Measurements from ENCODE around the gene EPHA8. TPM values are rescaled to one million over a fixed set of nuclear protein-coding genes. Genes with fewer than 3 reads are reported as not detected.

The EPHA8 gene
- total RNA-seq = not detected in 2 replicates

GRCh38 chr1:22562584-22563583, at the start of gene EPHA8:
Gene EPHA8, plus strand, starts transcription at chr1:22563489. Its CDS starts 147 bp downstream, at chr1:22563636.
- no peak for DNase-seq (ENCODE audit: low read depth in 2 of 2)

- DNase-seq (ENCODE audit: low read depth in 2 of 2) = no peak
Measured at GRCh38 chr1:22516906-22517571, 46.2 kb upstream of the EPHA8 start.

GRCh38 chr1:22517956-22518355, 45.3 kb upstream of the EPHA8 start:
- DNase-seq (ENCODE audit: low read depth in 2 of 2) = peak; percentile 31 to 34

- DNase-seq (ENCODE audit: low read depth in 2 of 2) = no peak
Measured at GRCh38 chr1:22518379-22518778, 44.9 kb upstream of the EPHA8 start.

- no peak for DNase-seq (ENCODE audit: low read depth in 2 of 2)
Measured at GRCh38 chr1:22520871-22521270, 42.4 kb upstream of the EPHA8 start.

- DNase-seq (ENCODE audit: low read depth in 2 of 2) = no peak
Measured at GRCh38 chr1:22521692-22522091, 41.6 kb upstream of the EPHA8 start.

GRCh38 chr1:22522221-22522743, 41.0 kb upstream of the EPHA8 start:
- DNase-seq (ENCODE audit: low read depth in 2 of 2) = no peak

GRCh38 chr1:22524481-22524880, 38.8 kb upstream of the EPHA8 start:
- no peak for DNase-seq (ENCODE audit: low read depth in 2 of 2)

- no peak for DNase-seq (ENCODE audit: low read depth in 2 of 2)
Measured at GRCh38 chr1:22525211-22525610, 38.1 kb upstream of the EPHA8 start.

- DNase-seq (ENCODE audit: low read depth in 2 of 2) = no peak
Measured at GRCh38 chr1:22525646-22526045, 37.6 kb upstream of the EPHA8 start.

- no peak for DNase-seq (ENCODE audit: low read depth in 2 of 2)
Measured at GRCh38 chr1:22526098-22526497, 37.2 kb upstream of the EPHA8 start.

- DNase-seq (ENCODE audit: low read depth in 2 of 2) = no peak
Measured at GRCh38 chr1:22526677-22527076, 36.6 kb upstream of the EPHA8 start.

- no peak for DNase-seq (ENCODE audit: low read depth in 2 of 2)
Measured at GRCh38 chr1:22527122-22527521, 36.2 kb upstream of the EPHA8 start.

- no peak for DNase-seq (ENCODE audit: low read depth in 2 of 2)
Measured at GRCh38 chr1:22527555-22528296, 35.6 kb upstream of the EPHA8 start.

GRCh38 chr1:22528451-22528850, 34.8 kb upstream of the EPHA8 start:
- no peak for DNase-seq (ENCODE audit: low read depth in 2 of 2)

GRCh38 chr1:22529901-22530621, 33.2 kb upstream of the EPHA8 start:
- no peak for DNase-seq (ENCODE audit: low read depth in 2 of 2)

GRCh38 chr1:22530715-22531114, 32.6 kb upstream of the EPHA8 start:
- DNase-seq (ENCODE audit: low read depth in 2 of 2) = no peak

- peak in 1 of 2 donors; percentile 23 for DNase-seq (ENCODE audit: low read depth in 2 of 2)
Measured at GRCh38 chr1:22531251-22531650, 32.0 kb upstream of the EPHA8 start.

GRCh38 chr1:22533244-22533895, 29.9 kb upstream of the EPHA8 start:
- DNase-seq (ENCODE audit: low read depth in 2 of 2) = no peak

- no peak for DNase-seq (ENCODE audit: low read depth in 2 of 2)
Measured at GRCh38 chr1:22534951-22535350, 28.3 kb upstream of the EPHA8 start.
